ELF-1 (cell line): ENCODE data around the gene NPAS1.
"Not testable (repeated sequence)": the region's sequence is repeated elsewhere in the genome, so short reads cannot be mapped to it uniquely, and the experiment has no call there.

Experiments used
- DNase-seq: peaks from one replicate; pipeline ENCODE4 v3.0.0-alpha.2; 2016; ENCODE audit warnings: low read depth, low spot score

NPAS1 gene

DNA sequence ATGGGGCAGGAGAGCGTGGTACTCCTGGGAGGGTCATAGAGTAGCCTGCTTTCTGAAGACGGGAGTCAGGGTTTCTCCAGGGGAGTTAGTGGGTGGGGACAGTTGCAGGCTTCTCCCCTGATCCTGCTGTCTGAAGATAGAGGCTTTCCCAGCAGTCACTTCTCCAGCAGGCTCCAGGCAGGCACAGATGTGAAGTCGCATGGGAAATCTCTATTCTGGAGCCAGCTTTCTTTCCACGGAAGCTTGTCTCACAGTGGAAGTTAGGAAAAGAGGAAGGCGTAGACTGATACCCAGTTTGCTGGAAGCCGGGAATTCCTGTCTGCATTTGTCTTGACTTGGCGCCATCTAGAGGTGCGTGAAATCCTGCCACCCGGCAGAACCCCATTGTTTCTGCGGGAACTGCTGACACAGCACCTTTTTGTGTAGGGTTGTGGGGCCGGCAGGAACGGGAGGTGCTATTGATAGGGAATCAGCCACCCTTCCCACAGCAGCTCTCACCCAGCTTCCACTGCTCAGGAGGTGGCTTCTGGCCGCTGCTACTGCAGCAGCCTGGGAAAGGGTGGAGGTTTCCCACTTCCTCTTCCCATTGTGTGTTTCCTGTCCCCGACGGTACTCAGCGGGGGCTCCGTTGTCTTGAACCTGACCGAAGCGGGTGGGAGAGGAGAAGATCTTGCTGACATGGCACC is 28.5 kb upstream of the NPAS1 start:
- peak; percentile 88 for DNase-seq

- no peak for DNase-seq
Measured at GRCh38 chr19:46992699-46993535, 26.7 kb upstream of the NPAS1 start.

GRCh38 chr19:46993622-46994021 is 26.0 kb upstream of the NPAS1 start:
- no peak for DNase-seq

DNA sequence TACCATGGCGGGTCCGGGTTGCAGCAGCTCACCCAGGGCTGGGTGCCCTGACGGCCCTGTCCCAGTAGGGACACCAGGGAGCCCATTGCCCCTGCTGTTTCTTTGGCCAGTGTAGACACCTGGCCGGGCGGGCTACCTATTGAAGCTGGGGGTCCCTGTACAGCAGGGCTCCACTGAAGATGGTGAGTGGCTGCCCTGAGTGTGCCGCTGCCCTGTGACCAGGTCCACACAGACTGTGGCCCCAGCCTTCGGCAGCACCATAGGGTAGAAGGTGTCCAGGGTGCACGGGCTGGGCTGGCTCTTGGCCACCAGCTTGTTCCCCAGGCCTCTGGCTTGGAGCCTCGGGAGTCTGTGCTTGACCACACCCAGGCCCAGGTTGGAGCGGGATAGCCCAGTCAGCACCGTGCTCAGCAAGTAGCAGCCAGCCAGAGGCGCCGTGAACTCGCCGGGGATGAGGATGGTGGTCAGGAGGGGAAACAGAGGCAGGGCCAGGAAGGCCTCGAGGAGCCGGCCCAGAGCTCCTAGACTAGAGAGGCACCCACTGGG is 25.4 kb upstream of the NPAS1 start:
- DNase-seq, result no peak

GRCh38 chr19:46995492-46995891 is 24.1 kb upstream of the NPAS1 start:
- no peak for DNase-seq

DNA sequence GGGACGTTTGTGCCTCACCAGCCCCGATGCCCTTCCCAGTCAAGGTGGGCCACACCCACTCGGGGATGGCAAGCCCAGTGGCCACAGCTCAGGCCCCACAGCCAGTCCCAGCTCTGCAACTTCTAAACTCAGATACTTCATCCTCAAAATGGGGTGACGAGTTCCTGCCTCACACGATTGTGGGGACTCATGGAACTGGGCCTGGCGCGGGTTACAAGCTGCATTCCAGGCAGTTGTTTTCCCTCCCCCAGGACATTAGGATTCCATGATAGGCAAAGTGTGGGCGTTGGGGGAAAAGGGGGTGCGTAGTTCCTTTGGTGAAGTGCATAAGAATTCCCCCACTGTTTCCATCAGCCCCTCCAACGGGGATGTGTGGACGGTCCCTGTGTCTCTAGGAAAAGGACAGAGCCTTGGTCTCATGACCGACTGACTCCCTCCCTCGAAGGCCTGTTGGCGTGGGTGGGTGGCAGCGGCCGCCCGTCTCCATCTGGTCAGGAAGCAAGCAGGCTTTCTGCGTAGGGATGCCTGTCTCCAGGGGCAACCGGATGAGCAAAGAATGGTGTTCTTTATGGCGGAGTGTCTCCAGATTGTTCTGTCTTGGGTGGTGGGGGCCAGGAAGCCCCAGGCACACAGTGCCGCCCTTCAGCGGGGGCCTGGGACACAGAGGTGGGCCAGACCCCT is 21.1 kb upstream of the NPAS1 start:
- no peak for DNase-seq

GRCh38 chr19:46999377-46999776 is 20.3 kb upstream of the NPAS1 start:
- DNase-seq, result no peak

- no peak for DNase-seq
Measured at GRCh38 chr19:46999878-47000277, 19.8 kb upstream of the NPAS1 start.

GRCh38 chr19:47000373-47000772 is 19.3 kb upstream of the NPAS1 start:
- no peak for DNase-seq

- no peak for DNase-seq
Measured at GRCh38 chr19:47001584-47001983, 18.1 kb upstream of the NPAS1 start.

GRCh38 chr19:47002106-47002766 is 17.4 kb upstream of the NPAS1 start:
- peak; percentile 34 for DNase-seq

GRCh38 chr19:47002853-47003610 is 16.6 kb upstream of the NPAS1 start:
- DNase-seq, result no peak

GRCh38 chr19:47003611-47004465 is 15.8 kb upstream of the NPAS1 start:
- peak; percentile 55 for DNase-seq

DNA sequence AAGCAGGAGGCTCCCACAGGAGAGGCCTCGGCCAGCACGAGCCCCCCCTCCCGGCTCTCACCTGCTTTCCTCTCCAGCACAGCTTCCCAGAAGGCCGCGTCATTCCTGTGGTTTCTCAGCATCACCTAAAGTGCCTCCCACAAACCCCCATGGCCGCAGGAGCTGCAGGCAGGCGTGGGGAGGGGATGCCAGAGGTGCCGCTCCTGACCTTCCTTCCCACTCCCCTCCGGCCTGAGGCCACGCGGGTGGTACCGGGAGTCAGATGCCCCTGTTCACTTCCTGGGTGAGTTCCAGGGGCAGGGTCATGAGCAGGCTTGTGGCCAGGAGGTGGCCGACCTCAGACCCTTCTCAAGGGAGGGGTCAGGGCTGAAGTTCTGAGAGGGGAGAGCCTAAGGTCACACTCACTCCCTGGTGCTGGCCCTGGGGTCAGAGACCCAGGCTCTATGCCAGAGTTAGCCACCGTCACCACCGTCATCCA is 14.4 kb upstream of the NPAS1 start:
- peak; percentile 51 for DNase-seq

GRCh38 chr19:47005873-47006272 is 13.8 kb upstream of the NPAS1 start:
- DNase-seq, result no peak

DNA sequence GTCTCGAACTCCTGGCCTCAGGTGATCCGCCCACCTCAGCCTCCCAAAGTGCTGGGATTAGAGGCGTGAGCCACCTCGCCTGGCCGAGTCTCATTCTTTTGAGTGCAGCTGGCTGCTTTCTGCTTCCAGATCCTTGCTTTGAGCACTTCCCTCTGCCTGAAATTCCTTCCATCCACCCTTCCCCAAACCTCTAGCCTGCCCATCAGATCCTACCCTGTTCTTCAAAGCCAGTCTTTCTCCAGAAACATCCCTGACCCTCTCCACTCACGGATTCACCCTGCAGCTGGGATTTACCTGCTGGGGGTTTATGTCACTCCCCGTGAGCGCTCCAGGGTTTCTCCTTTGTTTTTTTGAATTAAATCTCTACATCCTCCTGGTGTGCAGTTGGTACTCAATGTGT is 13.1 kb upstream of the NPAS1 start:
- peak; percentile 38 for DNase-seq

DNA sequence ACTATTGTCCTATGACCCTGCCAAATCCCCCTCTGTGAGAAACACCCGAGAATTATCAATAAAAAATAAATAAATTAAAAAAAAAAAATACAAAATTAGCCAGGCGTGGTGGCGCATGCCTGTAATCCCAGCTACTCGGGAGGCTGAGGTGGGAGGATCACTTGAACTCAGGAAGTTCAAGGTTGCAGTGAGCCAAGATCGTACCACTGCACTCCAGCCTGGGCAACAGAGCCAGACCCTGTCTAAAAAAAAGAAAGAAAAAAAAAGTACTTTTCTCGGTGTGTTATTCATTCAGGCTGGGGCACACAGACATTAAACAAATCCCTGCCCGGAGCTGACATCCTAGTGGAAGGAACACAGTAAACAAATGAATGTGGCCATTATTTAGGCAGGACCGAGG is 9.1 kb upstream of the NPAS1 start:
- not testable (repeated sequence) for DNase-seq

- no peak for DNase-seq
Measured at GRCh38 chr19:47012617-47013016, 7.0 kb upstream of the NPAS1 start.

DNA sequence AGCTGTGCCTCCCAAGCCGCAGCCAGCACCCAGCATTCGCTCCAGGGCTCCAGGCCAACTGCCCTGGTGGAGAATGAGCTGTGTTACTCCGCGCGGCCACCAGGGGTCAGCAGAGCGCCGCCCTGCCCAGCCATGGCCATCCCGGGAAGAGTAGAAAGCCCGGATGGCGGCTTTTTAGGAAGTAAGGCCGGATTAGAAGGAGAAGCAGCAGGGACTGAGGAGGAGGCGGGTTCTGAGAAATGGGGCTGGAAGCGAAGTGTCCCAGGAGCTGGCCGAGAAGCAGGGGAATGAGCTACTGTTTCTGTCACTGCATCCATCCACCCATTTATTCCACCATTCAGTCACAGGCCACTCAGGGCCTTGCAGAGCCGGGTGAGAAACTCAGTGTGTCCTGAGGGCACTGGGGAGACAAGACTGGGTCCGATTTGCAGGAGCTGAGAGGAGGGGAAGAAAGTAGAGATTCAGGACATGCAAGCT is 6.6 kb upstream of the NPAS1 start:
- DNase-seq, result peak; percentile 95

DNA sequence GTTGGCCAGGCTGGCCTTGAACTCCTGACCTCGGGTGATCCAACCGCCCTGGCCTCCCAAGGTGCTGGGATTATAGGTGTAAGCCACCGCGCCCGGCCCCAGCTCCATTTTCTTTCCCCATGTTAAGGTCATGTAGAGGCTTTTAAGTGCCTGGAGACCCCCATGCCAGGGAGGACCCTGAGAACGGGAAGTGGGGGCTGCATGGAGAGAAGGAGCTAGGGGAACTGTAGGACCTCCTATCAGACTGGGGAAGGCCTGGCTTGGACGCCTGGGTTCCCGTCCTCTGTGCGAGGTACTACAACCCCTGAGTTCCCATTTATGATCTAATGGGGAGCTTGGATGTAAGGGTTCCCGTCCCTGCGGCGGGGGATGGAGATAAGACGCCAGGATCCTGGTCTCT is 714 bp upstream of the NPAS1 start:
- DNase-seq, result no peak
